Stimulated activated CD4-positive, alpha-beta T cell treated with anti-CD3 and anti-CD28 coated beads, Interleukin-4, amount 100 ng/mL, for 48 hours (primary cell): Measurements from ENCODE around the gene EHD1.

Experiments used
- DNase-seq, 2 donors: peaks; one replicate each; pipeline ENCODE4 v3.0.0-alpha.2; 2020; ENCODE audit warnings: low read depth in 2 of 2

The EHD1 gene

DNA sequence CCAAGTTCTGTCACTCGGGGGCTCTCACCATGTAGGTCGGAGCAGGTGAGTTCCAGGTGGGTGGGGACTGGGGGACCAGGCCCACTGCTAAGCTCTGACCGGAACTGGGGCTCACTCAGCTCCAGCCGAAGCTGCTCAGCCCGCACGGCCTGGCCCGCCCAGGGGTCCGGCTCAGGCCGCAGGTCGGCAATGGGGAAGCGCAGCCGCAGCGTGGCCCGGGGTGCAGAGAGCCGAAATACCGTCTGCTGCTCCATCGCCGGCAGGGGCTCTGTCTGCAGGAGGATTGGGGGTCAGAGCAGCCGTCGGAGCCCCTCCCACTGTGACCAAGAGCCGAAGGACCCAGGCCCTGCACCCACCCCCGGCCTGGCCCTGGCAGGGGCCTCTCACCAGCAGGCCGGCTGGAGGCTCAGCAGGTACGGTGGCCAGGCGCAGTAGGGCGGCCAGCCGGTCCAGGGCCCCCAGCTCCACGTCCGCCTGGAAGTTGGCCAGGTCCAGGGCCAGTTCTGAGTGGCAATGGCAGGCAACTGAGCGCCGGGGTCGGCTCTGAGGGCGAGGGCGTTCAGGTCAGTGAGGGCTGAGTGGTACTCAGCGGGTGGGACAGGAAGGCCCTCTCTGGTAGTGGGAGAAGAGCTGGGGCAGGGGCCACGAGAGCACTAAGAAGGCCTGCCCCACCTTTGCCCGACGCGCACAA, 31.4 kb upstream of the EHD1 start:
- DNase-seq, result no peak

- DNase-seq, result no peak
Measured at GRCh38 chr11:64908766-64909165, 30.3 kb upstream of the EHD1 start.

DNA sequence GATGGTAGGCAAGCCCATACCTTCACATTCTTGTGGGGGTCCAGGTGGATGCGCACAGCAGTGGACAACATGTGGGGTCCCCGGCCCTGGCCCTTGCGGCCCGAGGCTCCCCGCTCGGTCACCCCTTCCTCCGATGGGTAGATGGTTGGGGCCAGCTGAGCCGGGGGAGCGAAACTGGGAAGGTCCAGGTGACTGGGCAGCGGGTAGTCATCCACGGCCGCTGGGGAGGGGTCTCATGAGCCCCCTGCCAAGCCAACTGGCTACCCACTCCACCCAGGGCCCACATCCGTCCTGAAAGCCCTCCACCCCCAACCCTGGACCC, 27.9 kb upstream of the EHD1 start:
- no peak for DNase-seq

GRCh38 chr11:64905516-64906313, 27.3 kb upstream of the EHD1 start:
- DNase-seq, result no peak

- DNase-seq, result no peak
Measured at GRCh38 chr11:64903291-64903833, 24.9 kb upstream of the EHD1 start.

DNA sequence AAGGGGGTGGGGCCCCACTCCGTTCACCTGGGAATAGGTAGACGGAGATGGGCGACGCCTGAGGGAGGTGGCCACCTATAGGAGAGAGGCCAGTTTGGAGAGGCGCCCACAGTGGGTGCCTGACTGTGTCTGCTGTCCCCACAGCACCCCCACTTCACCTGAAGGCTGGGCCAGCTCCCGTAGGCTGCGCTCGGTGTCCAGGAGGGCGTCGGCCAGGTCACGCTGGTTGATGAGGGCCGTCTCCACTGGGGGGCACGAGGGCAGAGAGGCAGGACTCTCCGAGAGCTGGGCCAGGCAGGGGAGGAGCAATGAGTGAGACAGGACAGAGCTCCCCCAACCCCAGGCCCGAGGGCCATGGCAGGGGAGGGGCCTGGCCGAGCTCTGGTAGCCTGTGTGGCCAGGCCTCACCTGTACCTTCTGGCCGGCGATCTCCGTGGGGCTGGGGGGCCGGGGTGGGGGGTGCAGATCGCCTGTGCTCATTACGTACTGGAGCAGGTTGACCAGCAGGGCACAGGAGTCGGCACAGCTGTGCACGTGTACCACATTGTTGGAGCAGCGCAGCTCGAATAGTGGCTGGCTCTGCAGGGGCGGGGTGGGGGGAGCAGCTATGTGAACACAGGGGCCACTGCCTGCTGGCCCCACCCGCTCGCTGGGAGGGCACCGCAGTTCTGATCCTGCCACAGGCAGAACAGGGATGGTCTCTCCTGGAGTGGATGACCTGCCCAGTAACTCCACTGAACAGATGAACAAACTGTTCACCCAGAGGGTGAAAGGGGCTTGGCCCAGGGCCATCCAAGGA, 23.9 kb upstream of the EHD1 start:
- no peak for DNase-seq

- DNase-seq, result no peak
Measured at GRCh38 chr11:64900774-64901173, 22.4 kb upstream of the EHD1 start.

GRCh38 chr11:64900263-64900678, 21.9 kb upstream of the EHD1 start:
- DNase-seq, result peak; percentile 43 to 57

DNA sequence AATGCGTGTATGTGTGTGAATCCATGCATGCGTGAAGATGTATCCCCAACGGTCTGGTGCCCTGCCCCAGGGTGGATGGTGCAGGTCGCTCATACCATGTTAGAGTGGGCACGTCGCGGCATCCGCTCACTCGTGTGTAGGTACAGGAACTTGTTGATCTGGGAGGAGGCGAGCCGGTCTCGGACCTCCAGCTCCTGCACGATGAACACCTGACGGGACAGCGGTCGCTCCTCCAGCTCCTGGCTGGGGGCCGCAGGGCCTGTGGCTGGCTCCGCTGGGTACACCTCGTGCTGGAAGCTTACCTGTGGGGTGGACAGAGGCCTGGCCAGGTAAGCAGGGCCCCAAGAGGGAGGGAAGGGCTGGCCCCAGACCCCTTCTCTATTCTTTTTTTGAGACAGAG, 20.1 kb upstream of the EHD1 start:
- no peak for DNase-seq

GRCh38 chr11:64898076-64898445, 19.6 kb upstream of the EHD1 start:
- no peak for DNase-seq

DNA sequence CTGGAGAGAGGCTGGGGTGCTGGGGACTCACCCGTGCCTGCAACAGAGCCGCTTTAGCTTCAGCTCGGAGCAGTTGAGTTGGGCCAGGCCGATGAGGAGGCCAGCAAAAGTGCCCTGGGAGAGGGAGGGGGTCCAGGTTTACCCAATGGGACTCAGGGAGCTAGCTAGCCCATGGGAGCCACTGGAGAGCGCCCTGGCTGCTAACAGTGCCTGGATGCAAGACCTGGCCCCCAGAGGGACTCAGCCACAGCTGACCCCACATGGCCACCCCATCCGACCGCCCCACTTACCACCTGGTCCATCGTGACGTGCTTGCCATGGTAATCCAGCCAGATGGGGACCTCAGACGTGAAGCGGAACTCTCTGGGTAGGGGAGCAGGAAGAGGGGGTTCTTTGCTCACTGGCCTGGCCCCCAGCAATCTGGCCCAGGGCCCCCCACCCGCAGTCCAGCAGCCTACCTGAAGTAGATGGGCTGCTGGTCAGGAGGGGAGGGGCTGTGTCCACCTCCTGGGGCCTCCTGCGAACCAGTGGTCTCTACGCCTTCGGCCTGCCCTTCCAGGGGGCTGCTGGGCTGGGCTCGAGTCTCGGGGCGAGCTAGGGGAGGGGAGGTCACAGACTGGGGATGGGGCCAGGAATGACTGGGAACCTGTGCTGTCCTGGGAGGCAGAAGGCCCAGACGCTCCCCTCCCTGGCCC, 19.1 kb upstream of the EHD1 start:
- no peak for DNase-seq

DNA sequence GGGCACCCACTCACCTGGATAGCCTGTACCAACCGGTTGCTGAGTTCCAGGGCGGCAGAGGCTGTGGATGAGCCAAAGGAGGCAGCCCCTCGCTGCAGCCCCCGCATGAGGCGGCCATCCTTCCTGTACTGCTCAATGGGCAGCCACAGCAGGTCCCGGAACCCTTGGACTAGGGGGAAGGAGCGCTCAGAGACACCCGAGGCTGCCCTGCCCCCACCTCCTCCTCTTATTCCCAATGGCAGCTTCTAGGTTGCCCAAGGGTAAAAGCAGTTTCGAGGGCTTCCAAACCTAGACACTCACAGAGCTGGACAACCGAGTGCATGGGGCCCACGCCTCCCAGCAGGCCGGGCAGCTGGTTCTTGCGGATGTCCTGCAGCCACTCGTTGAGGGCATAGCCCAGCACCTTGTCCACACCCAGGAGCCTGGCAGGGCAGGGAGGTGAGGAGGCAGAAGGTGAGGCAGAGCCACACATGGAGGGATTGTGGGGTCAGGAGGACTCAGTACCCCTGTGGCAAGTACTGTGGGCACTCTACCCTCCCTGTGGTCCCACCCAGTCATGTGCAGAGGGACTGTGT, 18.1 kb upstream of the EHD1 start:
- no peak for DNase-seq

- no peak for DNase-seq
Measured at GRCh38 chr11:64894812-64895452, 16.5 kb upstream of the EHD1 start.

- DNase-seq, result peak; percentile 92 to 98
Measured at GRCh38 chr11:64894070-64894811, 15.8 kb upstream of the EHD1 start.

- DNase-seq, result no peak
Measured at GRCh38 chr11:64893194-64894069, 15.0 kb upstream of the EHD1 start.

DNA sequence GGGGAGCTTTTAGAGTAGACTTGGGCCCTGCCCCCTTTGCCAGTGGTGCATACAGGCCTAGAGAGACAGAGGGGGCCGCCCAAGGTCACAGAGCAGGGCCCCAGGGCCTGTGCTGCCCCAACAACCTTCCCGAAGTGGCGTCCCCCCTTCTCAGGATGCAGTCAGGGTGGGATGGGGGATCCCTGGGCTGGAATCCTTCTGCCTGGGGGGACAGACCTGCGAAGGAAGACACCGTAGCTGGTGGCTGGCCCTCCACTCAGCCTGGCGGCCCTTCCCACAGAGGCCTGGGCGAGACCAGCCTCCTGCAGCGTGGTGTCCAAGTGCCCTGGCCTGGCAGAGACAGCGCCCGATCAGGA, 14.4 kb upstream of the EHD1 start:
- DNase-seq, result no peak

DNA sequence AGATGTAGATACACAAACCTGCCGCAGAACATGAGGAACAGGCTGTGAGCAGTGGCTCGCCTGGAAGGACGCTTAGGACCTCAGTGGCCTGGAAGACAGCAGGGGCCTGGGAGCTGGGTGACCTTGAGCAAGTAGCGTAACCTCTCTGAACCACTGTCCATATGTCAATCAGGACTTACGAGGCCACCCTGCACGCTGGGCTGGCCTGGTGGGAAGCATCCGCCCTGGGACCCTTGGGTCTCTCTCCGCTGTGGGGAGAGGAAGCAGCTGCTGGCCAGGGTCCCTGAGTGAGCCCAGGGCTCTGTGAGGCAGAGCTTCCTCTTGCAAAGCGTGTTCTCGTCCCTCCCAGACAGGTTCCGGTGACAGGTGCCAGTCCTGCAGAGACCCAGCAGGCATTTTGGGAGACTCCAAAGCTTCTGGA, 14.0 kb upstream of the EHD1 start:
- DNase-seq, result no peak

GRCh38 chr11:64891880-64892279, 13.5 kb upstream of the EHD1 start:
- DNase-seq, result no peak

GRCh38 chr11:64891215-64891848, 12.9 kb upstream of the EHD1 start:
- DNase-seq, result no peak
